HG03139 (cell line): ENCODE measurements around the gene ERCC6L2.
A peak's percentile ranks its signal among the peaks of the same experiment; 100 is the strongest.

Experiments used
- ATAC-seq: cut with Tn5 transposase; IDR thresholded peaks from one replicate; pipeline ENCODE4 v1.9.1; 2021; ENCODE audit not compliant: unreplicated experiment

Gene ERCC6L2, protein sequence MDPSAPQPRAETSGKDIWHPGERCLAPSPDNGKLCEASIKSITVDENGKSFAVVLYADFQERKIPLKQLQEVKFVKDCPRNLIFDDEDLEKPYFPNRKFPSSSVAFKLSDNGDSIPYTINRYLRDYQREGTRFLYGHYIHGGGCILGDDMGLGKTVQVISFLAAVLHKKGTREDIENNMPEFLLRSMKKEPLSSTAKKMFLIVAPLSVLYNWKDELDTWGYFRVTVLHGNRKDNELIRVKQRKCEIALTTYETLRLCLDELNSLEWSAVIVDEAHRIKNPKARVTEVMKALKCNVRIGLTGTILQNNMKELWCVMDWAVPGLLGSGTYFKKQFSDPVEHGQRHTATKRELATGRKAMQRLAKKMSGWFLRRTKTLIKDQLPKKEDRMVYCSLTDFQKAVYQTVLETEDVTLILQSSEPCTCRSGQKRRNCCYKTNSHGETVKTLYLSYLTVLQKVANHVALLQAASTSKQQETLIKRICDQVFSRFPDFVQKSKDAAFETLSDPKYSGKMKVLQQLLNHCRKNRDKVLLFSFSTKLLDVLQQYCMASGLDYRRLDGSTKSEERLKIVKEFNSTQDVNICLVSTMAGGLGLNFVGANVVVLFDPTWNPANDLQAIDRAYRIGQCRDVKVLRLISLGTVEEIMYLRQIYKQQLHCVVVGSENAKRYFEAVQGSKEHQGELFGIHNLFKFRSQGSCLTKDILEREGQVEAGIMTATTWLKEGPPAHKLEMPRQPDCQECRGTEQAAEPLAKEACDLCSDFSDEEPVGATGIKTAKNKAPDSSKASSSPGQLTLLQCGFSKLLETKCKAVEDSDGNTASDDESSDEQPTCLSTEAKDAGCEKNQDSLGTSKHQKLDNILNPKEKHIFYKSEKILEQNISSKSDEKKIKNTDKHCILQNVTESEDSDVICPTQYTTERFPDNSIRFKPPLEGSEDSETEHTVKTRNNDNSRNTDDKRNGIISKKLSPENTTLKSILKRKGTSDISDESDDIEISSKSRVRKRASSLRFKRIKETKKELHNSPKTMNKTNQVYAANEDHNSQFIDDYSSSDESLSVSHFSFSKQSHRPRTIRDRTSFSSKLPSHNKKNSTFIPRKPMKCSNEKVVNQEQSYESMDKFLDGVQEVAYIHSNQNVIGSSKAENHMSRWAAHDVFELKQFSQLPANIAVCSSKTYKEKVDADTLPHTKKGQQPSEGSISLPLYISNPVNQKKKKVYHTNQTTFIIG (N-terminal part only)

DNA sequence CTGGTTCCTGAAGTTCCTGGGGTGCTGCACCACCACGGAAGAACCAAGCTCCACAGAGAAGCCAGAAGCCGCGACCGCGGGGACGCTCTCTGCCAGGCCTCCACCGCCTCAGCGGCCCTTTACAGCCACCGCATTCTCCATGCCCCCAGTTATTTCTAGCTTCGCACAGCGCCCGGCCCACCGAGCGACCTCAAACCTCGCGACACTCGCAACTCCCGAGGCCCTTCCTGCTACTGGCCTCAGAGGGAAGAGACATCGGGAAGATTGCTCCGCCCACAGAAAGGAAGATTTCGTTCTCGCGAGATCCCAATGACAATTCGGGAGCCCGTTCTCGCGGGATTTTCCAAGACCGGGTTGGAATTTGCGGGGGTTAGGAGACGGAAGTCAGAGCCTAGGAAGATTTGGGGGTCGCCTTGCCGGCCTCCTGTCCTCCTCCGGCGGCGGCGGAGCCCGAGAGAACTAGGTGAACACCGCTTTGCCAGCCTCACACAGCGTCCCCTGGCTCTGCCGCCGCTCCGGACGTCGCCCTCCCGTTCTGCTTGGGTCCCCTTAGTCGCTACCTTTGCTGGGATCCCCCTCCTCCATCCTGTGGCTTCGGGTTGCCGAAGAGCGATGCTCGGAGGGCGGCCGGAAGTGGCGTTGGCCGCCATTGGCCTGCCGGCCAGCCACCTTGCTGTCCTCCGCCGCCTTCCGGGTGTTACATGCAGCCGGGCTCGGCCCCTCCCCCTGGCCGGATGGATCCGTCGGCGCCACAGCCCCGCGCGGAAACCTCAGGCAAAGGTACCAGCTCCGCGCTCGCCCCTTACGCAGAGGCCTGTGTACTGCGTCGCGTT, at the start of gene ERCC6L2:
Gene ERCC6L2 (plus strand): TSS at position 387 of the 833 bp plus-strand sequence. CDS start 348 bp downstream, at position 735.
- peak; percentile 88 for ATAC-seq

DNA sequence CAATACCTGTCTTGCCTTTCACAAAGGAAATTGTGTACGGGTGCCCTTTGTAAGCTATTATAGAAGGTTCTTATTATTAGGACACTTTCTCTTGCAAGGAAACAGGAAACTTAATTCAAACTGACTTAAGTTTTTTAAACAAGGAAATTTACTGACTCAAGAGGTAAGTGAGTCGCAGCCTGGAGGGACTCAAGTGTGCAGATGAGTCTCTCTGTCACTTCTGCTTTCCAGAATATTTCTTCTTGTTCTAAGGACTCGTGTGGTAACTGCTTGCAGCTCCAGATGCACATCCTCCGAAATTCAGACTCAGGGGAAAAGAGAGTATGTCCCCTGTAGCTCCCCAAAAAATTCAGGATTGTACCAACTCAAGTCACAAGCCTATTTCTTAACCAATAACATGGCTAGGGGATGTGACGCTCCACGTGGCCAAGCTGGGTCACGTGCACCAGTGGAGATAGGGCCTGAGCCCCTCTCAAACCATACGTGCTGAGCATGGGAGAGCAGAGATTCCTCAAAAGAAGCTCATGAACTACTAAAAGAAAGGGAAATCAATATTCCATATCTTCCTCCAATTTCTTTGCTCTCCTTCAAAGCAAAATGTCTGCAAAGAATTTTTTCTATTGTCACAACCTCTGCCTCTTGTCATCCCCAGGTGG, 49.2 kb upstream of the ERCC6L2 start:
- no peak for ATAC-seq

DNA sequence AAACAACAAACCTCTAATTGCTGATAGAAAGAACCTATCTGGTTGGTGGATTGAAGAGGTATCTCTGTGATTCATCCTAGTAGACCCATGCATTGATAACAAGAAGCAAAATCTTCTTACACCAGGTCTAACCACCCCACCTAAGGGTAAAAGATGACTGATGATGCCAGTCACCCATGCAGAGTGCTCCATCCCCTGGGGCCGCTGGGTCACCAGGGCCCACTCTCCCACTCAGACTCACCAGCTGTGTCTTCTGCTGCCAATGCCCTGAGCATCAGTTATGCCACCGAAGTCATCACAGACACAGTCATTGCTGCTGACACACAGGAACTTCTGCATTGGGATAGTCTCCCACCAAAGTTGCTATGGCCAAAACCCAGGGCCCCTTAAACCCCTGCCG, 44.7 kb upstream of the ERCC6L2 start:
- no peak for ATAC-seq

DNA sequence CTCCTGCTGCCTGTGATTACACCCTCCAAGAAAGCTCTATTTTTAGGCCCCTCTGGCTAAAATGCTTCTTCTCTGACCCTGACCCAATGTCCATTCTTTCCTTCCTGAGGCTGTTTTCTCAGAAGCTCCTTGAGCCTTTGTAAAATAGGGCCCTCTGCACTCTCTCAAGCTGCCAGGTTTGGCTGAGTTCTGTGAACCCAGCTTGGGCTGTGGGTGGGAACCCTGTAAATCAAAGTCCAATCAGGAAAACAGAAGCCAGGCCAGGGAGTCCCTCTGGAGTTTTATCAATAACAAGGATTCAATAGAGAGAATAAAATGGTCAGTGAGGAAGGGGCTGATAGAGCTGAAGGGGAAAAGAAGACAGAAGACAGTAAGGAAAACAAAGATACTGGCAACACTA, 43.7 kb upstream of the ERCC6L2 start:
- no peak for ATAC-seq

DNA sequence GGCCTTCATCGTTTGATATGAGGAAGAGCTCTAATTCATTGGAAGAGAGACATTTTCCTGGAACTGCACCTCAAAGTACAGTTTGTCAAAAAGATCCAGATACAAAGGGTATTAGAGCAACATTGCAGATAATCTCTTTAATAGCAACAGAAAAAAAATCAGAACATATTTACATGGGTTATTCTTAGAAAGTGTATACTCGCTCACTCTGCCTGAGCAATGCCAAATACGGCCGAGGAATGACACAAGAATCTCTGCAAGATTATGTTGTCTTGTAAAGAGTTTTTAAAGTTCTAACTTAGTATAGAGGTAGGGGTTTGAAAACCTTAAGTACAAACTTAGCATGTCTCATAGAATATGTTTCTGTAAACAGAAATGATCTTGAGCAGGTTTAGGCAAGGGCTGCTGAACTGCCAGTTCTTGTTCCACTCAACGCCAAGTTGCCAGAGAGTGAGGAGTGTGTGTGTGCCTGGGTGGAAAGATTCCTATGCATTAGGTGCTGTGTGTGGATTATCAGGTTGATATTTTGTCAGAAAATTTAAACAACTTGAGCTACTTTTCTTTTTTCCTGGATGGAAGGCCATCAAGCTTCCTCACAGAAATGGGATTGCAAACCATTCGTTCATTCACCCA, 41.8 kb upstream of the ERCC6L2 start:
- no peak for ATAC-seq

DNA sequence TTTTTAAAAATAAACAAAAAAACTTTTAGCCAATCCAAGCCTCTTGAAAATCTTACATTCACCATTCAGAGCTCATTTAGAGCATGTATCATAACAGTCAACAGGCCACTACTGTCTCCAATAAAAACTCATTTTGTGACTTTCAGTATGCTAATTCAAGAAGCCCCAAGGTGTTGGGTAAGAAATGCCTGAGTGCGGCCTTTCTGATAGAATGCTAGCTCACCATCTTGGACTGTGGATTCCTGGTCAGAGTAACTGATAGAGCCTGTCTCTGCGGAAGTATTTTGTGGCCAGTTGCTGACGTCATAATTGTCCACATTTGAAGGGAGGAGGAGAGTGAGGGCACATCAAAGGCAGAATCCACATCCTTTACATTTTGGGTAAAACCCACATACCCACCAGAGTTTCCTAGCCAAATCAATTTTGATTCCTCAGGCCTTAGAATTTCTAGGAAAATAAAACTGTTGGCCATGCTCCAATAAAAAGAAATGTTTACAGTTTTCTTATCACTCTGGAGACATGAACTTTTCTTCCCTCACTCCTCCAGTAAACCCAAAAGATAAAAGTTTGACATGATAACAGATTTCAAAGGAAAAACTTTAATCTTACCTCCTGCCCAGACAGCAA, 41.1 kb upstream of the ERCC6L2 start:
- ATAC-seq: no peak

DNA sequence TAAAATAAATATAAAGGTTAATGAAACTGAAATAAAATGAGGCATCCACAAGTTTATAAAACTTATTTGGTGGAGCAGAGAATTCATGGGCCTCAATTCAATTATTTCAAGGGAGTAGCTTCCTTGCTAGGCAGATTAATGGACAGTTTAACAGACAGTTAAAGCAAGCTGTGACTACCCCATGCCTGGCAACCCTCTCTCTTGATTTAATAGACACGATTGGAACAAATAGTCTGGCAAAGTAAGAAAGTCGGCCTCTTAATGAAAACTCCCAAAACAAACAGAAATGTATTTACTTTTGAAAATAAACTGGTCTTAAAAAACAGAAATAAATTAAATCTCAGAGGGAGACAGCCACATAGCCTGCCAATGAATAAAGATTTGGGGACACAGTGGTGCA, 40.1 kb upstream of the ERCC6L2 start:
- ATAC-seq: no peak

DNA sequence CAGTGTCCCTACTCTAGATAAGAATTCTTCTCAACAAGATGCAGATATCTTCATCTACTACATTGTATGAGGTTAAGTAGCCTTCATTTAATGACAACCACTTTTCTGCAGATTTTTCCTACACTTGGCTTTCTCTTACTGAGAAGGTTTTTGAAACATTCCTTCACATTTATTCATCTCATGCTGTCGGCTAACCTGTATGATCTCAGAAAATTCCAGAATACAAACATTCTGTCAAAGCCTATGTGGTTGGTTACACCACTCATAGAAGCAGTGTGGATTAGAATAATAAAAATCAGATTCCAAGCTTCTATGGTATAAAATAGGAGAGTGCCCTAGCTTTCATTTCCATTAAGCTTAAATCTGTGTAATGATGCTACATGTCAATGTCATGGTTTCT, 39.4 kb upstream of the ERCC6L2 start:
- ATAC-seq: no peak

DNA sequence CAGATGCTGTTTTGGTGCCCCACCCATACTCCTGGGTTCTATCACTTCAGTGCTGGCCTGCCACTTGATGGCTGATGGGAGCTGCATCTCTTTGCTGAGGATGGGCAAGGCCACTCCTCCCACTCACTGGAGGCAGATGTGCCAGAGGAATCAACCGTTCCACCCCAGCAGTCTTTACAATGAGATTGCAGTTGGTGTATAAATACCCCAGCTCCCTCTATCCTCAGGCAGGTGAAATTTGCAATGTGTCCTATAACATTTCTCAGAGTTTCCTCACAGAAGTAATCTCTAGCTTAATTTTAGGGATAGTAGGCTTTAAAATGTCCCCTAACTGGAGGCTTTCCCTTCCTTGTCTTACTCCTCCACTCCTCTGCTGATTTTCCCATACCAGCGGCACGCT, 36.5 kb upstream of the ERCC6L2 start:
- ATAC-seq: no peak

DNA sequence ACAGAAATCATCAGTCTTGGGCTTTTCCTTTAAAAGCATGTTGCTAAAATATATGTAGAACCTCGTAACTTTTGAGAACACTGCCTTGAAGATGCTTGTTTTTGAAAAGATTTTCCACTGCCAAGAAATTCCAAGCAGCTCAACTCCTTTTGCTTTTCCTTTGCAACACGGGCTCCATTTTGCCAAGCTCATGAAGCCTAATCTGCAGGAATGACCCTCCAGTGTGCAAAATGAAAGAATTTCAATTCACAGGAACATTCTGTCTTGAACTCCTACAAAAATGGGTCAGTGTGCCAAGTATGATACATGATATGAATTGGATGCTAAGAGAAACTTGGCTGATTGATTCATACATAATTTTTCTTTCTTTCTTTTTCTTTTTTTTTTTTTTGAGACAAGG, 35.4 kb upstream of the ERCC6L2 start:
- ATAC-seq: no peak

DNA sequence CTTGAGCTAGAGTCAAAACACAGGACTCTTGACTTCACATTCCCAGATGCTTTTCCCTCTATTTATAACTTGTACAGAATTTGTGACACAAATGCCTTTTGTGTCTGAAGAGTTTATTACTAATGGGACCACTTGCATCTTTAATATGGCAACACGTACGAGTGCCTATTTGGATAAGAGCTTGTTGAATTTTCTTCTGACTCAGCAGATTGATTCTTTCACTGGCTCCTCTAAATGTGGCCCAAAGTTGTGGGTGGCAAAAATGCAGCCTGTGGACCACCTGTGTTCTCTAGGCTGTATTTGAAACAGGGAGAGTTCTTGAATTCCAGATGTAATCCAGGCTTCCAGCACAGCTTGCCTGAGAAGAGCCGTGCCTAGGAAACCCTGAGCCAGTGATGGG, 34.1 kb upstream of the ERCC6L2 start:
- ATAC-seq: no peak

DNA sequence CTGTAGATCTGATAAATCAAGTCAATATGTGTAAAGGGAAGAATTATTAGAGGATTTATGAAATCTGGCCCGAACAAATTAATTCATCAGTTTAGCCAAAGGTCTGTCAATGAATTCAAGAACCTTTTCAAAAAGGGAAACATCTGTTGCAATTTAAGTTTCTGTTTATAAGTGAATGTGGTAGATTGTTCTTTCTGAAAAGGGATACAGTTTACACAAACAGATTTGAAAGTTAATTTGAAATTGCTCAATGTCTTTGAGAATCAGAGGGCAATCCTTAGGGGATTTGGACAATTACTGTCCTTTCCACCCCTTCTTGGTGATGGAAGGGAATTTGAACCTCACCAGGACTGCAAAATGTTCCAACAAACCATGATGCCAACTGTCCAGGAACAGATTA, 29.7 kb upstream of the ERCC6L2 start:
- no peak for ATAC-seq

DNA sequence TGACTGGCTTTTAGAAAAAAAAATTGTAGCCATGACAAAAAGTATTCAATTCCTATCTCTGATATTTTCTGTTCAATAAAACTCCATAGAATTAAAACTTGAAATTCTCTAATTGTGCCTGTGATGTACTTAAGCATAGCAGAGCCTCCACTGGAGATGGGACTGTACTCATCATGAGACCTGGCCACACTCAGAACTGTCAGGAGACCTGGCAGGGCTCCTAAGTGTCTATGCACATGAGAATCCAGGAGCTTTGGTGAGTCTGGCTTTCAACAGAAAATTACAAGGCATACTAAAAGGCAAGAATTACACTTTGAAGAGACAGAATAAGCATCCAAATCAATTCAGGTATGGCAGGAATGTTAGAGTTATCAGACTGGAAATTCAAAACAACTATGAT, 26.7 kb upstream of the ERCC6L2 start:
- no peak for ATAC-seq

DNA sequence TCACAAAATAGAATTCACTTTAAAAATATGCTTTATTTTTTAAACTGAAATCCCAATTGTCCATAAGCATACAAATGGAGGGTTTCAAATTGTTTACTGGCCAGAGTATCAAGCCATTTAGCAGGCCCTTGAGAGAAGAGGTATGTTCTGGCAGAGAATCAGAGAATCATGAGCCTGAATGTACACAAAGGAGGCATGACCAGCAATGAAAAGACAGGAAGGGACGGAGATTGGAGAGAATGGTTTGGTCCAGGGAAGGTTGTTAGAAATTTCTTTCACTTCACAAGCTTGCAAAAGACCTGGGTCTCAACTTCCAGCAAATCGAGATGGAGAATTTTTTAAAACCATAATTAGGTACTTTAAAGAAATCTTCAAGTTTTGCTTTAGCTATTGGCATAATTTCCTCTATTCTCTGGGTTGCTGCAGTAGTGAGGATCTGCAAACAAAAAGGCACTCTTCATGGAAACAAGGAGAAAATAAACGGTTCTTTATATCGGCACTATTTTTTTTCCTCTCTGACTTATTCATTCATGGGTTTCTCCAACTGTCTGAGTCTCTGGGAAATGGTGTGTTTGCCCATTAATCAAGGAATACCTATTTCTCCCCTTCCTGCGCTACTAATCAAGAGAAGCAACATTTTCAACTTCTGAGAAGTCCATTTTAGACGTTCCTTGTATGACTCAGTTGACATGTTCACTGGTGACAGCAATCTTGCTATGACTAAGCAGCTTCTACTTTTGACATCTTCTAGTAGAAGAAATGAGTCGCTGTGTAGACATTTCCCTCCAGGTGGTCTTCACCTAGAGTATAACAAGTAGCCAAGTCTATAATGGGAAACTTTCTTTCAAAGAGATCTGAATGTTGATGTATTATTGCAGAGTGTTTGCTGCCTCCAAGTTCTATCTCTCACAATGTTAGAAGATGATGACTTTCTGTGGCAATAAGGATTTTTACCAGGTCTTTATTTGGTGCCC, 23.1 kb upstream of the ERCC6L2 start:
- ATAC-seq: peak; percentile 89

DNA sequence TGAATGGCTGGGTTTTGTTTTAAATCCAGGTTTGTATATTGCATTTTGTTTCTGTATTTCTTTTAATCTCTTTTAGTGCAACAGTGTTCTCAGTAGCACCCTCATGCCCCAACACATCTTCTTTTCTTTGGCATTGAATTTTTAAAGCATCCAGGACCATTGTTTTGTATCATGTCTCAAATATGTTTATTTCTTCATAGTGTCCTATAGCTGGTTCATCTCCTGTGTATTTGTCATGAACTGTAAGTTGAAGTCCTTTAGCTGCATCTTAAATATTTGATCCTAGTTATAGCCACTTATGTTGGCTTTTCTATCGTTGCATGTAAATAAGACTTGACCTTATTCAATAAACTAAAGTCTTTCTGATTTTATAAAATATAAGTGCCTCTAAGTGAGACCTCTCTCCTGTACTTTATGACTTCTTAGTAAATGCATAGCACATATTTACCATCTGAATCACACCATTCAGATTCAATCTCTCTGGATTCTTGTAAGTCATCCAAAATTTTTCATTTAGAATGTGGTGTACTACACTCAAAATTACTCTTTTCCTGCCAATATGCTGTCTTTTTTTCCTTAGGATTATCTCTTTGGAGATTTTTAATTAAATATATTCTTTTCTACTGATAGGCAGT, 21.0 kb upstream of the ERCC6L2 start:
- no peak for ATAC-seq

DNA sequence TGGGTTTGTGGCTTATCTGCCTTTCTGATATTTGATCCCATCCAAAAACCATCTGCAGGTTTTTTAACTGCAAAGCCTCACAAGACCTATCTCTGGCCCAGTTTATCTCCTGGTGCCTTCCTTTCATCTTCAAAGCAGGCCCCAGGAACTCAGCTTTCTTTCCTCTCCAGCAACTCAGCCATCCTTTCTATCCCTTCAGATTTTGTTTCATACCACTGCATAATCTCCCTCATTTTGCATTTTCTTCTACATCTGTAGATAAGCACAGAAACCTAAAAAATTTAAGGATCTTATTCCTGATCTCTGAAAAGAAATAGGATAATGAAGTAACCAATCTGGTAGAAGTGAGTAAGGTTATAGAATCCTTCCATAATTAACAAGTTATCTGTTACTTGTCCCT, 19.5 kb upstream of the ERCC6L2 start:
- ATAC-seq: no peak

DNA sequence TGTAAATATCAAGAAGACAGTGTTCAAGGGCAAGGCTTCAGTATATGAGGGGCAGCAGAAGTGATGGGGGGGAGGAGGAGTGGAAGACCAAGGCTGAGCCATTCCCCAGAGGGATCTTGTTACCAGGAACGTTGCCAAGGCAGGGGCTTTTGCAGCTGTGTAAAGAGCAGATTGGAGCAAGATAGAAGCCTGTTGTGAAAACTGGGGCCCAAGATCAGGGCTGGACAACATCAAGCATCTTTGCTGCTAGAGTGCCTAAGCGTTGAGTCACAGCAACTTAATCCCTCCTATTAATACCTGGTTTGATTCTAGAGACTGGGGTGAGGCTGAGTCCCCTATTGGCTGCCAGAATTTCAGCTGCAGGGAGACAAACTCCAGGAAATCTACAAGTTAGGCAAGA, 18.4 kb upstream of the ERCC6L2 start:
- ATAC-seq: no peak
